Suppressor macrophage treated with lipopolysaccharide for 4 hours (primary cell): Measurements from ENCODE around the gene MUC5B.

Experiments
- DNase-seq: peaks from one replicate; pipeline ENCODE4 v3.0.0-alpha.2; 2020

MUC5B gene

DNA sequence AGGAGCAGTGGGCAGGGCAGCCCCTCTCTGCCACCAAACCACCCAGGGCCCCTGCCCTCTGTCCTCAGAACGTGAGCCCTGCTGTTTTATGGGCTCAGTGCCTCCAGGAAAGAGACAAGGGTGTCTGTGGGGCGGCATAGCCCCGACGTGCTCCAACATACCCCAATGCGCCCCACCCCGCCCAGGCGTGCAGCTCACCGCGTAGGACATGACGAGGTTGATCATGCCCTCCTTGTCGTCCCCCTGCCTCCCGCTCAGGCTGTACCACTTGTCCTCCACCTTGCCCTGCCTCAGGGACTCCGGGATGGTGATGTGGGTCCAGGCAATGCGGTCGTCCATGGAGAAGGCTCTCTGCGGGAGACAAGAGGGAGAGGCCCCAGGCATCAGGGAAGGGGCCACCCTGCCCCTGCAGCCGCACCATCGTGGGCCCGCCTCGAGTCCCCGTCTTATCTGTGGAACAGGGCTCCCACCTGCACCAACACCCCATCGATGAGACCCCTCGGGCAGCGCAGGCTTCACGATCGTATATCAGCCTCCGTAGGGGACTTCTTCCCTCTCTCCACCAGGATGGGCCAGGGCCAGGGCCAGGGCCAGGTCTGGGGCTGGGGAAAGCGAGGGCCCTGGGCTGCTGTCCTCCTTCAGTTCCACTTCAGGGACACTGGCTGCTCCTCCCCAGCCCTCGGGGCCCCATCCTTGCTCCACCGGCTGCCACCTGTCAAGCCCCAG, 65.7 kb downstream of the MUC5B start:
- DNase-seq, result no peak

- no peak for DNase-seq
These were observed 66.5 kb downstream of the MUC5B start for GRCh38 chr11:1289211-1289935.

DNA sequence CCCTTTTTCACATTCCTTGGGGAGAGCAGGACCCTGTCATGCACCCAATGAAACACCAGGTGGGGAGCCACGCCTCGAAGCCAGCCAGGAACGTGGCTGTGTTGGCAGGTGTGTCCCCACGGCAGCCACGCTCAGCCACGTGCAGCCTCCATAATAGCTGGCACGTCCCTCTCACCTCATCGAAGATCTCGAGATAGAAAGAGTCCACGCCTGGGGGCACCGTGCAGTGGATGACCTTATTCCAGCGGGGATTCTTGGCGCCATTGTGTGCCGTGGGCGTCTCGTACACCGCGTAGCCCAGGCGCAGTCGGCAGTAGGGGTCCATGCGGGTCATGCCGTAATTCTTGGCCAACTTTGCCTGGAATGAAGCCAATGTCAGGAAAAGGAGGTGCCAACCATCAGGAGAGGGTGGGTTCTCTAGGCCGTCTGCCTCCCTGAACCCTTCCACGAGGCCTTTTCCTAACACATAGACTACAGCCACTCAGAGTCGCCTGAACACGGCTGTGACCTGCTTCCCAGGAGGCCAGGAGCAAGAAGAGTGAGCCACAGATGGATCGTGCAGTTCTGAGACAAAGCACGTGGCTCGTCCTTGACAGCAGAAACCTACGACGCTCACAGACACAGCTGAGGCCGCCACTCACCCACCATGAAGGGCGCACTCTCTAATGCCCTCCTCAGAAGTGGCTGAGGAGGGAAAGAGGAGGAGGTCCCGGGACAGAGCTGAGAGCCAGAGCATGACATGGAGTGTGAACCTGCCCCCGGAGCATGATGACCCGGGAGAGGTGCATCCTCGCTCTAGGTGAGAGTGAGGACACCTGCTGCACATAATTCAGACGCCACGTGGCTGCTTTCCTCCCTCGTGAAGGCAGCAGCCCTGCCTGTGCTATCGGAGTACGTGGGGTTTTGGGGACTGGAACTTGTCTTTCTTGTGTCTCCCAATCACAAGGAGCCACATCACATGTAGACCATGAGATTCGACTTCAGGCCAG, 67.5 kb downstream of the MUC5B start:
- no peak for DNase-seq

- no peak for DNase-seq
These were observed 68.6 kb downstream of the MUC5B start for GRCh38 chr11:1291295-1292017.

DNA sequence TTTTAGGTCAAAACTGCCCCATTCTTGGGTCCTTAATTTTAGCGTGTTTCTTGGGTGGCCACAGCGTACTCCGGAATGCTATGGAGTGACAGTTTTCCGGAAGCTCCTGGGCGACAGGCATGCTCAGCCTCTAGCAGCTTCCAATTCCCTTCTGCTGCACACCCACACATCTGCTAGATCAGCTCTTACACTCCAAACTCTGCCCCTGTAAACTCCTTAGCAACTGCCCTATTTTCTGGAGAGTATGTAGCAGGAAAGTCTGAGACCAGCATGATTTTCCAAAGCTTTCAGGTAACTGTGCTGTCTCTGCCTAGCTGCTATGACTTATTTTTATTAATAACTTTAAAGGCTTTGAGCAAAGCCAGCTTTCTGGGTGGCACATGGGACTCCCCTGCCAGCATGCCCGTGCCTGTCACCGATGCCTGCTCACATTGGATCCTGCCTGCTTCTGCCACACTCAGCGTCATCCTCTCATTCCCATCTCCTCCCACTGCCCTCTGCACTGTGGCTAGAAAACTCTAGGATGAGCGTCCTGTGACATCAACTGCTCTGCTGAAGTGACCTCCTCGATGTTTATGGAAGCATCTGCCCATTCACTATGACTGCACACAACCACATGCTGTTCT, 69.3 kb downstream of the MUC5B start:
- no peak for DNase-seq

DNA sequence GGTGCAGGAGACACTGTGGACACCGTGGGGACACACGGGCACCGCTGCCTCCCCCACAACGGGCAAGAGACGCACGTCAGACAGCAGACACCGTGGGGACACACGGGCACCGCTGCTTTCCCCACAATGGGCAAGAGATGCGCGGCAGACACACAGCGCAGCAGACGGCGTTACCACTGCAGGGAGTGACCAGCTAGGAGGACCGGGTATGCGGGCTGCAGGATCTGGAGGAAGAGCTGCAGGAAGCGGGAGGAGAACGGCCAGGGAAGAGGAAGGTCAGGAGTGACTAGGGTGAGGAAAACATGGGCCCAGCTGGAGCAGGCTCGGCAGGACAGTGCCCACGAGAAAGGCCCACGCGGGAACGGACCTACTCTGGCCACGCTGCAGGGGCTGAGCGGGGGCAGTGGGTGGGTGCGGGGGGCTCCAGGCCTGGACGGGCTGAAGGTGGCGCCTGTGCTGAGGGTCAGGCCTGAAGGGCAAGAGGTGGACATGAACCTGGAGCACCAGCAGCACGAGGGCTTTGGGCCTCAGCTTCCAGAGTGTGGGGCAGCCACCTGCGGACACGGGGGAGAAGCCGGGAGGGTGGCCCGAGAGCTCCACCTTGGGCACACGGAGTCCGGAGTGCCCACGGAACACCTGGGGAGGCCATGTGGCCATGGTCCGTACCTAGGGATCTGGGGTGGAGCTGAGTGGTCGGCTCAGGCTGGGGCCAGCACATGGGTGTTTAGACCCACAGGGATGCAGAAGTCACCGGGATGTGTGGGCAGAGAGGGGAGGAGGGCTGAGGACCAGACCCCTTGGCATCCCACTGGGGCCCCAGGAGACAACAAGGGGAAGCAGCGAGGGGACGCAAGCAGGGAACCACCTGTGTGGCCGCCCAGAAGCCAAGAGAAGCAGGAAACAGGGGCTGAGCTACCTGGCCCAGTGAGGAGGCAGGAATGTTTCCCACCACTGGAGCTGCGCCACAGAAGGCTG, 70.1 kb downstream of the MUC5B start:
- no peak for DNase-seq

GRCh38 chr11:1293619-1294015, 70.8 kb downstream of the MUC5B start:
- peak; percentile 26 for DNase-seq

- no peak for DNase-seq
These were observed 72.2 kb downstream of the MUC5B start for GRCh38 chr11:1295086-1295485.

DNA sequence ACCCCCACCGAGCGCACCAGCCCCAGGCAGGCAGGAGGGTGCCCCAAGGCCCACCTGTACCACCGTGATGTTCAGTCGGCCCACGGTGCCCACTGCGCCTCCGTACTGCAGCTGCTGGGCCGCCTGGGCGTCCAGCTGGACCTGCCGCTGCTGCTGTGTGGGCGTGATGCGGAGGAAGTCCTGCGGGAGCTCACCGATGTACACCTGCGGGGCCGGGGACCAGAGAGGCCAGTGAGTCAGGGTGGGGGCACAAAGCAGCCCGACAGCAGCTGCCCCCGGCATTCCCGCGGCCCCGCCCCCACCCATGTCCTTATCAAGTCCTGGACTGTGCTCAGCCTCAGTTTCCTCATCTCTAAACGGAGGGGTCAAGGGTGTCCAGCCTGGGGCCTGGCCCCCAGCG, 72.7 kb downstream of the MUC5B start:
- no peak for DNase-seq

GRCh38 chr11:1296287-1296686, 73.4 kb downstream of the MUC5B start:
- DNase-seq, result no peak

DNA sequence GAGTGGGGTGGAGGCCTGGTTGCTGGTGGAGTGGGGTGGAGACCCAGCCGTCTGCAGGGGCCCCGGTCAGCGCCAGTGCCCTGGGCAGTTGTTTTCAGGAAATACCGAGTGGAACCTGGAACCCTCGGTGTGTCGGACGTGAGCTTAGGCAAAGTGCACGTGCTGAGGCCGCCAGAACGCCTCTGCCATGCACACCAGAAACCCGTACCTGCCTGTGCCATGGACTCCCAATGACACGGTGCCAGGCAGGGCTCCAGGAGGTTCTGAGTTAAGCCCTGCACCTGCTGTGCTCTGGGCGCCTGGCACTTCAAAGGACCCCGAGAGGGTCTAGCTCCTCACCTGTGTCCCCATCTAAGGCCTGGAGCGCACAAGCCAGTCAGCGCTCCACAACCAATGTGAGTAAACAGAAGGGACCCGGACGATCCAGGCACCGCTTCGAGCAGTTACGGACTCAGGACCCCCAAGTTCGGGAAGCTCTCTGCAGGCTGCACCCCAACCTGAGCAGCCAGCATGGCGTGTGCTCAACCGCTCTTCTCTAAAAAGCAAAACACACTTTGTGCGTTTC, 74.2 kb downstream of the MUC5B start:
- no peak for DNase-seq

GRCh38 chr11:1297576-1298473, 75.0 kb downstream of the MUC5B start:
- DNase-seq, result no peak

GRCh38 chr11:1298695-1299492, 76.0 kb downstream of the MUC5B start:
- peak; percentile 85 for DNase-seq

DNA sequence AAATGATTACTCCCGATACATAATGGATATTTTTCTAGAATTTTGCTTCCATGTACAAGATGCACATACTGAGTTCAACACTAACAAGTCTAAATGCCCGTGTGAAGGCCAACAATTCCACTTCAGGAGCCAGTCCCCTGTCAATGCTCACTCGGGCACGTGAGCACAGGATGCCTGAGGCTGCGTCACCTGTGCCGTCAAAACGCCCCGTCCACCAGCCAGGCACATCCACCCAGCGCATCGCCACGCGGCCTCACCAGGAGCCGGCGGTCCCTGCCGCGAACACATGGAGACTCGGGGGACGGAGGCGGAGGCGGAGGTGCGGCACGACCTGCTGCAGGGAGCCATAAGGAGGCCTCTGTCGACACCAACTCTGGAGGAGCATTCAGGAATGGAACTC, 76.8 kb downstream of the MUC5B start:
- no peak for DNase-seq

GRCh38 chr11:1300121-1300520, 77.3 kb downstream of the MUC5B start:
- DNase-seq, result no peak

- DNase-seq, result no peak
These were observed 77.8 kb downstream of the MUC5B start for GRCh38 chr11:1300569-1301187.

GRCh38 chr11:1301220-1302000, 78.5 kb downstream of the MUC5B start:
- DNase-seq, result no peak
